NCI-H524 treated with DMSO at 0.1 percent for 48 hours (cell line): Measurements from ENCODE around the gene ATF6.
"Not testable (repeated sequence)": the region's sequence is repeated elsewhere in the genome, so short reads cannot be mapped to it uniquely, and the experiment has no call there.

Experiments used
- DNase-seq: peaks from one replicate; lab custom pipeline; 2025; lab: John Stamatoyannopoulos, UW

The ATF6 gene

GRCh38 chr1:161735837-161736236, 30.3 kb upstream of the ATF6 start:
- no peak for DNase-seq

- DNase-seq, result no peak
Measured at GRCh38 chr1:161736335-161736969, 29.7 kb upstream of the ATF6 start.

- DNase-seq, result no peak
Measured at GRCh38 chr1:161737625-161738024, 28.5 kb upstream of the ATF6 start.

GRCh38 chr1:161738627-161739287, 27.4 kb upstream of the ATF6 start:
- peak; percentile 29 for DNase-seq

- no peak for DNase-seq
Measured at GRCh38 chr1:161739865-161740566, 26.1 kb upstream of the ATF6 start.

GRCh38 chr1:161740921-161741320, 25.2 kb upstream of the ATF6 start:
- no peak for DNase-seq

GRCh38 chr1:161743231-161743630, 22.9 kb upstream of the ATF6 start:
- no peak for DNase-seq

GRCh38 chr1:161747801-161748200, 18.3 kb upstream of the ATF6 start:
- DNase-seq, result no peak

GRCh38 chr1:161749509-161750407, 16.4 kb upstream of the ATF6 start, which contains the start of gene DUSP12:
Gene DUSP12, plus strand, starts transcription at chr1:161749786. Its CDS starts 16 bp downstream, at chr1:161749802.
- DNase-seq, result peak; percentile 67

- DNase-seq, result no peak
Measured at GRCh38 chr1:161763522-161764098, 2.5 kb upstream of the ATF6 start.

- no peak for DNase-seq
Measured at GRCh38 chr1:161768461-161768860, 2.3 kb downstream of the ATF6 start.

- no peak for DNase-seq
Measured at GRCh38 chr1:161768986-161769672, 3.0 kb downstream of the ATF6 start.

- DNase-seq, result not testable (repeated sequence)
Measured at GRCh38 chr1:161769673-161770045, 3.5 kb downstream of the ATF6 start.

GRCh38 chr1:161770250-161770649, 4.1 kb downstream of the ATF6 start:
- no peak for DNase-seq

GRCh38 chr1:161771161-161771560, 5.0 kb downstream of the ATF6 start:
- no peak for DNase-seq

GRCh38 chr1:161771973-161772372, 5.9 kb downstream of the ATF6 start:
- no peak for DNase-seq

- DNase-seq, result no peak
Measured at GRCh38 chr1:161772397-161772796, 6.3 kb downstream of the ATF6 start.

GRCh38 chr1:161773791-161774190, 7.7 kb downstream of the ATF6 start:
- no peak for DNase-seq

- DNase-seq, result no peak
Measured at GRCh38 chr1:161777261-161777660, 11.1 kb downstream of the ATF6 start.

- DNase-seq, result no peak
Measured at GRCh38 chr1:161778522-161778921, 12.4 kb downstream of the ATF6 start.

GRCh38 chr1:161779393-161779792, 13.3 kb downstream of the ATF6 start:
- no peak for DNase-seq
